Activated CD8-positive, alpha-beta memory T cell treated with anti-CD3 and anti-CD28 coated beads for 1 hour (primary cell): Measurements from ENCODE around the gene XNDC1N.
A peak's percentile ranks its signal among the peaks of the same experiment; 100 is the strongest.
"Not testable (repeated sequence)": the region's sequence is repeated elsewhere in the genome, so short reads cannot be mapped to it uniquely, and the experiment has no call there.

Experiments
- DNase-seq, 2 donors: peaks; one replicate each; pipeline ENCODE4 v3.0.0-alpha.2; 2020; ENCODE audit warnings: low read depth in 1 of 2; ENCODE audit errors: extremely low read depth in 1 of 2

XNDC1N gene

GRCh38 chr11:71933141-71933933, 4.9 kb upstream of the XNDC1N start:
- DNase-seq = no peak

- DNase-seq = no peak
These were observed 2.8 kb upstream of the XNDC1N start for GRCh38 chr11:71931245-71931602.

GRCh38 chr11:71930556-71931244, 2.3 kb upstream of the XNDC1N start:
- no peak for DNase-seq

- DNase-seq = no peak
These were observed 1.1 kb upstream of the XNDC1N start for GRCh38 chr11:71929491-71929890.

GRCh38 chr11:71928737-71929443, 496 bp upstream of the XNDC1N start, which contains the start of gene RNF121:
RNF121 (plus strand) TSS chr11:71929046; CDS start chr11:71929062, 16 bp downstream.
- DNase-seq = peak; percentile 93 to 95

GRCh38 chr11:71917646-71918140, 10.7 kb downstream of the XNDC1N start:
- DNase-seq = no peak

- no peak for DNase-seq
These were observed 13.7 kb downstream of the XNDC1N start for GRCh38 chr11:71914617-71915189.

- no peak for DNase-seq
These were observed 14.5 kb downstream of the XNDC1N start for GRCh38 chr11:71913756-71914526.

- not testable (repeated sequence) for DNase-seq
These were observed 16.4 kb downstream of the XNDC1N start for GRCh38 chr11:71911986-71912340.

- DNase-seq = peak in 1 of 2 donors; percentile 19
These were observed 16.9 kb downstream of the XNDC1N start for GRCh38 chr11:71911321-71911985.

GRCh38 chr11:71910775-71911174, 17.6 kb downstream of the XNDC1N start:
- not testable (repeated sequence) for DNase-seq

- no peak for DNase-seq
These were observed 20.2 kb downstream of the XNDC1N start for GRCh38 chr11:71908218-71908617.

- DNase-seq = not testable (repeated sequence)
These were observed 27.3 kb downstream of the XNDC1N start for GRCh38 chr11:71901137-71901536.

GRCh38 chr11:71895961-71896360, 32.4 kb downstream of the XNDC1N start:
- no peak for DNase-seq

GRCh38 chr11:71889181-71889872, 39.1 kb downstream of the XNDC1N start:
- DNase-seq = not testable (repeated sequence)

GRCh38 chr11:71888335-71889010, 39.9 kb downstream of the XNDC1N start:
- DNase-seq = not testable (repeated sequence)

GRCh38 chr11:71885806-71886205, 42.6 kb downstream of the XNDC1N start:
- not testable (repeated sequence) for DNase-seq
